ENCODE results near the gene SCN11A.

The SCN11A gene

GRCh38 chr3:39005295-39005694 lies 46.4 kb downstream of the SCN11A start:
- no peak for DNase-seq (ENCODE audit: extremely low spot score)
- ChIA-PET POLR2A (no interaction called here), CTCF (interaction anchor here (1.0 to 1.2 kb wide), 2 partner anchors 25 to 484 kb away, joined by 3 to 4 read pairs; no protein-coding TSS in a partner anchor)
- no peak for TF ChIP-seq CTCF (IDR thresholded peaks at IDR 0.05; ENCODE audit: control extremely low read depth, extremely low read depth, low read depth, missing control alignments)
